GM23338 (cell line): Measurements from ENCODE around the gene GNB3. TPM values are rescaled to one million over a fixed set of nuclear protein-coding genes. Genes with fewer than 3 reads are reported as not detected.

Source experiments
- ATAC-seq: fragments of 200-7000 bp; cut with Tn5 transposase; 3 replicates; pipeline ENCODE4 v1.9.1; 2020
- DNase-seq: peaks from one replicate; pipeline ENCODE4 v3.0.0-alpha.2; 2015; ENCODE audit warnings: low spot score
- H2AFZ ChIP-seq: fragments of 200-600 bp; sonication (generic); 2 replicates; pipeline ENCODE4 v1.8.0; 2016; ENCODE audit warnings: antibody characterized with exemption, mild to moderate bottlenecking, moderate library complexity
- H3F3A ChIP-seq: fragments of 200-600 bp; sonication (generic); replicated peaks from 2 replicates; pipeline ENCODE4 v1.8.0; 2017; ENCODE audit warnings: antibody characterized with exemption, mixed run types, low read depth
- H3K27ac ChIP-seq: fragments of 200-600 bp; sonication (generic); 2 replicates; pipeline ENCODE4 v1.6.1; 2016; ENCODE audit warnings: low read depth
- H3K27me3 ChIP-seq: fragments of 200-600 bp; sonication (generic); 2 replicates; pipeline ENCODE4 v1.8.0; 2016; ENCODE audit warnings: mild to moderate bottlenecking, mixed run types, moderate library complexity; ENCODE audit not compliant: insufficient read depth
- H3K36me3 ChIP-seq: fragments of 200-600 bp; sonication (generic); 2 replicates; pipeline ENCODE4 v1.8.0; 2016; ENCODE audit warnings: mild to moderate bottlenecking; ENCODE audit not compliant: insufficient read depth
- H3K4me1 ChIP-seq: fragments of 200-600 bp; sonication (generic); 2 replicates; pipeline ENCODE4 v1.8.0; 2016; ENCODE audit warnings: mild to moderate bottlenecking, moderate library complexity; ENCODE audit not compliant: insufficient read depth
- H3K4me2 ChIP-seq: fragments of 200-600 bp; sonication (generic); 2 replicates; pipeline ENCODE4 v1.7.1; 2017; ENCODE audit warnings: mixed run types
- H3K4me3 ChIP-seq: fragments of 200-600 bp; sonication (generic); 2 replicates; pipeline ENCODE4 v1.6.1; 2016; ENCODE audit warnings: mixed run types
- H3K79me2 ChIP-seq: fragments of 200-600 bp; sonication (generic); replicated peaks from 2 replicates; pipeline ENCODE4 v1.8.0; 2017; ENCODE audit warnings: mild to moderate bottlenecking; ENCODE audit not compliant: insufficient read depth
- H3K9me2 ChIP-seq: fragments of 200-600 bp; sonication (generic); 2 replicates; pipeline ENCODE4 v1.8.0; 2017; ENCODE audit not compliant: insufficient read depth
- H4K20me1 ChIP-seq: fragments of 200-600 bp; sonication (generic); replicated peaks from 2 replicates; pipeline ENCODE4 v1.8.0; 2017; ENCODE audit warnings: mild to moderate bottlenecking; ENCODE audit not compliant: insufficient read depth
- H3K27ac Mint-ChIP-seq: 2 replicates; pipeline ENCODE4 v1.8.0; 2020; ENCODE audit warnings: inconsistent platforms, mild to moderate bottlenecking, moderate library complexity, mixed read lengths
- H3K27me3 Mint-ChIP-seq: 3 replicates; pipeline ENCODE4 v1.8.0; 2022; ENCODE audit warnings: low read depth, mild to moderate bottlenecking, moderate library complexity, mixed read lengths, inconsistent platforms; ENCODE audit not compliant: insufficient read depth, poor library complexity
- H3K36me3 Mint-ChIP-seq: 3 replicates; pipeline ENCODE4 v1.8.0; 2021; ENCODE audit warnings: low read depth, mild to moderate bottlenecking, inconsistent platforms, moderate library complexity, mixed read lengths
- H3K4me1 Mint-ChIP-seq: 3 replicates; pipeline ENCODE4 v1.8.0; 2020; ENCODE audit warnings: mild to moderate bottlenecking, inconsistent platforms, mixed read lengths
- H3K4me3 Mint-ChIP-seq: 3 replicates; pipeline ENCODE4 v1.8.0; 2021; ENCODE audit warnings: moderate library complexity, mild to moderate bottlenecking, inconsistent platforms, mixed read lengths
- H3K9me3 Mint-ChIP-seq: 3 replicates; pipeline ENCODE4 v1.8.0; 2020; ENCODE audit warnings: moderate library complexity, mild to moderate bottlenecking, inconsistent platforms, mixed read lengths
- CREB1 ChIP-seq: fragments of 250-450 bp; sonication (Bioruptor Pico); IDR thresholded peaks from 2 replicates; pipeline ENCODE4 v1.5.0; 2020; ENCODE audit warnings: low read depth, mild to moderate bottlenecking, moderate library complexity
- polyA plus RNA-seq: library from polyadenylated mRNA; unstranded; fragments of >200 nt; fragmentation: Nextera tagmentation; extraction: Ambion mirVana; gene quantifications from 2 replicates; pipeline ENCODE4 v1.2.1, GENCODE V29; 2016
- total RNA-seq: library from RNA; depleted of rRNA; stranded (reverse); fragments of >200 nt; shearing (Covaris generic); gene quantifications from 2 replicates; pipeline ENCODE4 v1.2.3, GENCODE V29; 2014
- TF ChIP-seq, protein P1 (sequence below): fragments of 250-450 bp; sonication (Bioruptor Pico); IDR thresholded peaks from 2 replicates; pipeline ENCODE4 v1.5.0; 2020; ENCODE audit warnings: mild to moderate bottlenecking, moderate library complexity
- TF ChIP-seq, protein P2 (sequence below), 2 experiments: fragments of 200-600 bp in 1 of 2; sonication (generic) in 1 of 2; conservative IDR thresholded peaks; 2 replicates each; pipeline versions ENCODE4 v1.5.1 to v1.6.1; 2016 to 2017; ENCODE audit warnings: antibody characterized with exemption in 2 of 2, low read depth in 2 of 2, mild to moderate bottlenecking in 2 of 2, moderate library complexity in 1 of 2
- TF ChIP-seq, protein P3 (sequence below): IDR thresholded peaks from one replicate; pipeline ENCODE4 v1.6.1; 2018; ENCODE audit warnings: antibody characterized with exemption; ENCODE audit not compliant: unreplicated experiment

Gene GNB3
- total and polyA plus RNA-seq, 2 experiments from 2014 or later: 5.4 to 8.2 TPM

DNA sequence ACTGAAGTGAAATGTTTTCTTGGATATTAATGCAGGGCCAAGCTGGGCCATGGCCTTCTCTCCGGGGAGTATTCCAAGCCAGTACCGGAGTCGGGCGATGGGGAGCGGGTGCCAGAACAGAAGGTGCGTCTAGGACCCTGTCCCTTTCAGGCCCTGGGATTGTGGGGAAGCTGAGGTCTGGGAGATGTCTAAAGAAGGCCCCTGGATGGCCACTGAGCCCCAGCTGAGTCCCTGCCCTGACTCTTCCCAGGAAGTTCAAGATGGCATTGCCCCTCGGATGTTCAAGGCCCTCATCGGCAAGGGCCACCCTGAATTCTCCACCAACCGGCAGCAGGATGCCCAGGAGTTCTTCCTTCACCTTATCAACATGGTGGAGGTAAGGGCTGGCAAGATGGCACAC lies 19.4 kb downstream of the GNB3 start (continued):
- TF ChIP-seq, protein P1, sequence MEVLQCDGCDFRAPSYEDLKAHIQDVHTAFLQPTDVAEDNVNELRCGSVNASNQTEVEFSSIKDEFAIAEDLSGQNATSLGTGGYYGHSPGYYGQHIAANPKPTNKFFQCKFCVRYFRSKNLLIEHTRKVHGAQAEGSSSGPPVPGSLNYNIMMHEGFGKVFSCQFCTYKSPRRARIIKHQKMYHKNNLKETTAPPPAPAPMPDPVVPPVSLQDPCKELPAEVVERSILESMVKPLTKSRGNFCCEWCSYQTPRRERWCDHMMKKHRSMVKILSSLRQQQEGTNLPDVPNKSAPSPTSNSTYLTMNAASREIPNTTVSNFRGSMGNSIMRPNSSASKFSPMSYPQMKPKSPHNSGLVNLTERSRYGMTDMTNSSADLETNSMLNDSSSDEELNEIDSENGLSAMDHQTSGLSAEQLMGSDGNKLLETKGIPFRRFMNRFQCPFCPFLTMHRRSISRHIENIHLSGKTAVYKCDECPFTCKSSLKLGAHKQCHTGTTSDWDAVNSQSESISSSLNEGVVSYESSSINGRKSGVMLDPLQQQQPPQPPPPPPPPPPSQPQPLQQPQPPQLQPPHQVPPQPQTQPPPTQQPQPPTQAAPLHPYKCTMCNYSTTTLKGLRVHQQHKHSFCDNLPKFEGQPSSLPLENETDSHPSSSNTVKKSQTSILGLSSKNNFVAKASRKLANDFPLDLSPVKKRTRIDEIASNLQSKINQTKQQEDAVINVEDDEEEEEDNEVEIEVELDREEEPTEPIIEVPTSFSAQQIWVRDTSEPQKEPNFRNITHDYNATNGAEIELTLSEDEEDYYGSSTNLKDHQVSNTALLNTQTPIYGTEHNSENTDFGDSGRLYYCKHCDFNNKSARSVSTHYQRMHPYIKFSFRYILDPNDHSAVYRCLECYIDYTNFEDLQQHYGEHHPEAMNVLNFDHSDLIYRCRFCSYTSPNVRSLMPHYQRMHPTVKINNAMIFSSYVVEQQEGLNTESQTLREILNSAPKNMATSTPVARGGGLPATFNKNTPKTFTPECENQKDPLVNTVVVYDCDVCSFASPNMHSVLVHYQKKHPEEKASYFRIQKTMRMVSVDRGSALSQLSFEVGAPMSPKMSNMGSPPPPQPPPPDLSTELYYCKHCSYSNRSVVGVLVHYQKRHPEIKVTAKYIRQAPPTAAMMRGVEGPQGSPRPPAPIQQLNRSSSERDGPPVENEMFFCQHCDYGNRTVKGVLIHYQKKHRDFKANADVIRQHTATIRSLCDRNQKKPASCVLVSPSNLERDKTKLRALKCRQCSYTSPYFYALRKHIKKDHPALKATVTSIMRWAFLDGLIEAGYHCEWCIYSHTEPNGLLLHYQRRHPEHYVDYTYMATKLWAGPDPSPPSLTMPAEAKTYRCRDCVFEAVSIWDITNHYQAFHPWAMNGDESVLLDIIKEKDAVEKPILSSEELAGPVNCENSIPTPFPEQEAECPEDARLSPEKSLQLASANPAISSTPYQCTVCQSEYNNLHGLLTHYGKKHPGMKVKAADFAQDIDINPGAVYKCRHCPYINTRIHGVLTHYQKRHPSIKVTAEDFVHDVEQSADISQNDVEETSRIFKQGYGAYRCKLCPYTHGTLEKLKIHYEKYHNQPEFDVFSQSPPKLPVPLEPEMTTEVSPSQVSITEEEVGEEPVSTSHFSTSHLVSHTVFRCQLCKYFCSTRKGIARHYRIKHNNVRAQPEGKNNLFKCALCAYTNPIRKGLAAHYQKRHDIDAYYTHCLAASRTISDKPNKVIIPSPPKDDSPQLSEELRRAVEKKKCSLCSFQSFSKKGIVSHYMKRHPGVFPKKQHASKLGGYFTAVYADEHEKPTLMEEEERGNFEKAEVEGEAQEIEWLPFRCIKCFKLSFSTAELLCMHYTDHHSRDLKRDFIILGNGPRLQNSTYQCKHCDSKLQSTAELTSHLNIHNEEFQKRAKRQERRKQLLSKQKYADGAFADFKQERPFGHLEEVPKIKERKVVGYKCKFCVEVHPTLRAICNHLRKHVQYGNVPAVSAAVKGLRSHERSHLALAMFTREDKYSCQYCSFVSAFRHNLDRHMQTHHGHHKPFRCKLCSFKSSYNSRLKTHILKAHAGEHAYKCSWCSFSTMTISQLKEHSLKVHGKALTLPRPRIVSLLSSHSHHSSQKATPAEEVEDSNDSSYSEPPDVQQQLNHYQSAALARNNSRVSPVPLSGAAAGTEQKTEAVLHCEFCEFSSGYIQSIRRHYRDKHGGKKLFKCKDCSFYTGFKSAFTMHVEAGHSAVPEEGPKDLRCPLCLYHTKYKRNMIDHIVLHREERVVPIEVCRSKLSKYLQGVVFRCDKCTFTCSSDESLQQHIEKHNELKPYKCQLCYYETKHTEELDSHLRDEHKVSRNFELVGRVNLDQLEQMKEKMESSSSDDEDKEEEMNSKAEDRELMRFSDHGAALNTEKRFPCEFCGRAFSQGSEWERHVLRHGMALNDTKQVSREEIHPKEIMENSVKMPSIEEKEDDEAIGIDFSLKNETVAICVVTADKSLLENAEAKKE: no peak
- TF ChIP-seq CREB1: no peak
- TF ChIP-seq, protein P2, sequence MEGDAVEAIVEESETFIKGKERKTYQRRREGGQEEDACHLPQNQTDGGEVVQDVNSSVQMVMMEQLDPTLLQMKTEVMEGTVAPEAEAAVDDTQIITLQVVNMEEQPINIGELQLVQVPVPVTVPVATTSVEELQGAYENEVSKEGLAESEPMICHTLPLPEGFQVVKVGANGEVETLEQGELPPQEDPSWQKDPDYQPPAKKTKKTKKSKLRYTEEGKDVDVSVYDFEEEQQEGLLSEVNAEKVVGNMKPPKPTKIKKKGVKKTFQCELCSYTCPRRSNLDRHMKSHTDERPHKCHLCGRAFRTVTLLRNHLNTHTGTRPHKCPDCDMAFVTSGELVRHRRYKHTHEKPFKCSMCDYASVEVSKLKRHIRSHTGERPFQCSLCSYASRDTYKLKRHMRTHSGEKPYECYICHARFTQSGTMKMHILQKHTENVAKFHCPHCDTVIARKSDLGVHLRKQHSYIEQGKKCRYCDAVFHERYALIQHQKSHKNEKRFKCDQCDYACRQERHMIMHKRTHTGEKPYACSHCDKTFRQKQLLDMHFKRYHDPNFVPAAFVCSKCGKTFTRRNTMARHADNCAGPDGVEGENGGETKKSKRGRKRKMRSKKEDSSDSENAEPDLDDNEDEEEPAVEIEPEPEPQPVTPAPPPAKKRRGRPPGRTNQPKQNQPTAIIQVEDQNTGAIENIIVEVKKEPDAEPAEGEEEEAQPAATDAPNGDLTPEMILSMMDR (conservative IDR thresholded peaks at IDR 0.05; ENCODE audit: low read depth in 2 of 2): no peak

DNA sequence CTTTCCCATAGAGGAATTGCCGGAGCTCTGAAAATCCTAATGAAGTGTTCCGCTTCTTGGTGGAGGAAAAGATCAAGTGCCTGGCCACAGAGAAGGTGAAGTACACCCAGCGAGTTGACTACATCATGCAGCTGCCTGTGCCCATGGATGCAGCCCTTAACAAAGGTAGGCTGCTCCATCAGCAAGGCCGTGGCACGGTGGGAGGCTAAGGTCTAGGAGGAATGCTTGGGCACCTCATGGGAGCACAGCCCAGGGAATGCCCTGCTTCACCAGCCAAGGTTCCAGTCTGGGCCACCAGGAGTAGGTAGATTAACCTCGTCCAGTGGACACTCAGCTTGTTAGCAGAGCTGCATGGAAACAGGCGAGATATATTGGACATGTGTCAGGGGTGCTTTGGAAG lies 20.2 kb downstream of the GNB3 start:
- Mint-ChIP-seq H3K27ac (no peak overlapping the region), H3K4me3 (no peak overlapping the region; the same call in 2 of the 3 replicates), H3K9me3 (no peaks in the 10 kb centered on the region; the same call in 2 of the 3 replicates), H3K36me3 (peaks cover 90% of the 10 kb centered on the region), H3K27me3 (peaks cover 12% of the 10 kb centered on the region), H3K4me1 (peaks cover 8% of the 10 kb centered on the region)
- H3K27me3 ChIP-seq: no peaks in the 10 kb centered on the region
- H3K36me3 ChIP-seq: peaks cover 22% of the 10 kb centered on the region
- DNase-seq (no peak), ATAC-seq (no peak)
- no peak overlapping the region for H3K4me2 ChIP-seq
- peaks cover 6% of the 10 kb centered on the region for H3F3A ChIP-seq
- no peak overlapping the region for H3K4me3 ChIP-seq
- no peak overlapping the region for H3K27ac ChIP-seq
- no peak overlapping the region for H2AFZ ChIP-seq
- H3K79me2 ChIP-seq: no peaks in the 10 kb centered on the region
- no peaks in the 10 kb centered on the region for H3K9me2 ChIP-seq
- no peaks in the 10 kb centered on the region for H4K20me1 ChIP-seq
- peaks cover 7% of the 10 kb centered on the region; the same call in 1 of the 2 replicates for H3K4me1 ChIP-seq
- no peak for TF ChIP-seq CREB1
- TF ChIP-seq, protein P2 (conservative IDR thresholded peaks at IDR 0.05; ENCODE audit: low read depth in 2 of 2): no peak
- TF ChIP-seq, protein P3, sequence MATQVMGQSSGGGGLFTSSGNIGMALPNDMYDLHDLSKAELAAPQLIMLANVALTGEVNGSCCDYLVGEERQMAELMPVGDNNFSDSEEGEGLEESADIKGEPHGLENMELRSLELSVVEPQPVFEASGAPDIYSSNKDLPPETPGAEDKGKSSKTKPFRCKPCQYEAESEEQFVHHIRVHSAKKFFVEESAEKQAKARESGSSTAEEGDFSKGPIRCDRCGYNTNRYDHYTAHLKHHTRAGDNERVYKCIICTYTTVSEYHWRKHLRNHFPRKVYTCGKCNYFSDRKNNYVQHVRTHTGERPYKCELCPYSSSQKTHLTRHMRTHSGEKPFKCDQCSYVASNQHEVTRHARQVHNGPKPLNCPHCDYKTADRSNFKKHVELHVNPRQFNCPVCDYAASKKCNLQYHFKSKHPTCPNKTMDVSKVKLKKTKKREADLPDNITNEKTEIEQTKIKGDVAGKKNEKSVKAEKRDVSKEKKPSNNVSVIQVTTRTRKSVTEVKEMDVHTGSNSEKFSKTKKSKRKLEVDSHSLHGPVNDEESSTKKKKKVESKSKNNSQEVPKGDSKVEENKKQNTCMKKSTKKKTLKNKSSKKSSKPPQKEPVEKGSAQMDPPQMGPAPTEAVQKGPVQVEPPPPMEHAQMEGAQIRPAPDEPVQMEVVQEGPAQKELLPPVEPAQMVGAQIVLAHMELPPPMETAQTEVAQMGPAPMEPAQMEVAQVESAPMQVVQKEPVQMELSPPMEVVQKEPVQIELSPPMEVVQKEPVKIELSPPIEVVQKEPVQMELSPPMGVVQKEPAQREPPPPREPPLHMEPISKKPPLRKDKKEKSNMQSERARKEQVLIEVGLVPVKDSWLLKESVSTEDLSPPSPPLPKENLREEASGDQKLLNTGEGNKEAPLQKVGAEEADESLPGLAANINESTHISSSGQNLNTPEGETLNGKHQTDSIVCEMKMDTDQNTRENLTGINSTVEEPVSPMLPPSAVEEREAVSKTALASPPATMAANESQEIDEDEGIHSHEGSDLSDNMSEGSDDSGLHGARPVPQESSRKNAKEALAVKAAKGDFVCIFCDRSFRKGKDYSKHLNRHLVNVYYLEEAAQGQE: no peak
